ENCODE data around the gene GALK1.
A peak's percentile ranks its signal among the peaks of the same experiment; 100 is the strongest.

GALK1 gene

DNA sequence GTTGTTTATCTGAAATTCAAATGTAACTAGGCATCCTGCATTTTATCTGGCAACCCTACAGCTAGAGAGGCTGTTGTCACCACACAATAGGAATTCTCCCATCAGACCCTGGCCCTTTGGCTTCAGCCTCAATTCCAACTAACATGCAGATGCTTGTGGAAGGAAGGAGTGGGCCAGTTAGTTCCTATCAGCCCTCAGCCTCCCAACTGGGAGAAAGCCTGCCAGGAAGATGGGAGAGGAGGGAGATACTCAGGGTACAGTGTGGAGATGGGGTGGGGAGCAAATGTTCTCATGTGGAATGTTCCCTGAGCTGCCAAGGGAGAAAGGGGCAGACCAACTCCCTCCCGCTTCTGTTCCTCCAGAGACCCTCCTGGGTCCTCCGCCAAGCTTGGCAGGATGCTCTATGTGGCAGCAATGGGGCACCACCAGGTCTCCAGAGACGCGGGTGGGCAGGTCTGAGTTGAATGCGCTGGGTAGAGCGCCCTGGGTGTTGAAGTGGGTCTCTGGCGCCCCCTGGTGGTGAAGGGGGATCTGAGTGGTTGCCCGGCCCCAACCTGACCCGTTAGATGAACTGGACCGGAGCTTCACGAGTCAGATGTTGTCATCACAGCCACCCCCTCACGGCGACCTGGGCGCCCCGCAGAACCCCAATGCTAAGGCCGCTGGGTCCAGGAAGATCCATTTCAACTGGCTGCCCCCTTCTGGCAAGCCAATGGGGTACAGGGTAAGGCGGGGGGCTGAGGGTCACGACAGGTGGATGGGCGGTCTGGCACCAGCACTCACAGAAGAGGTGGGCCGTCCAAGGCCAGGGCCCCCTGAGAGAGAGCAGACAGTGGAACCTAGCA, 15.2 kb downstream of the GALK1 start:
- DNase-seq: peak; percentile 60 to 77

DNA sequence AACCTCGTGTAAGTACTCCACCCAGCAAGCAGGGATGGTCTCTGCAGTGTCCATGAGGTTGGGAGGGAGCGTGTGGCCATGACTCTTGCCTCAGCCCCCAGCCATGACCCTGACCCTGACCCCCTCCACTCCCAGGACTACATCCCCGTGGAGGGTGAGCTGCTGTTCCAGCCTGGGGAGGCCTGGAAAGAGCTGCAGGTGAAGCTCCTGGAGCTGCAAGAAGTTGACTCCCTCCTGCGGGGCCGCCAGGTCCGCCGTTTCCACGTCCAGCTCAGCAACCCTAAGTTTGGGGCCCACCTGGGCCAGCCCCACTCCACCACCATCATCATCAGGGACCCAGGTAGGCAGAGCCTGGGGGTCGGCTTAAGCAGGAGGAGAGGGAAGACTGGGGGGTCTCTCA, 16.3 kb downstream of the GALK1 start:
- DNase-seq: no peak

DNA sequence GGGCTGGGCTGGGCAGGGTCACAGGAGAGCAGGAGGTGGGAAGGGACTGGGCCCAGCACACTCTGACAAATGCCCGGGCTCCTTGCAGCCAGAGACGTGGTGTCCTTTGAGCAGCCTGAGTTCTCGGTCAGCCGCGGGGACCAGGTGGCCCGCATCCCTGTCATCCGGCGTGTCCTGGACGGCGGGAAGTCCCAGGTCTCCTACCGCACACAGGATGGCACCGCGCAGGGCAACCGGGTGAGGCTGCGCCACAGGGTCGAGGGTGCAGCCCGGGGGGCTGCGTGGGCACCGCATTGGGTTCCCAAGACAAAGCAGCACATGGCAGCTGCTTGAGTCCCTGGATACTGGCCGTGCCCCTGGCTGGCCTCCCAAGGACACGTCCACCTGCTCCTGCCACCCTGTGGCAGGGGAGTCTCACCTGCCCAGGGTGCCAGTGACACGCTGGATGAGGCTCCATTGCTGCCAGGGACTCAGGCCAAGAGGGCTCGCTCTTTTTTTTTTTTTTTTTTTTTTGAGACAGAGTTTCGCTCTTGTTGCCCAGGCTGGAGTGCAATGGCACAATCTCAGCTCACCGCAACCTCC, 21.3 kb downstream of the GALK1 start:
- DNase-seq: no peak

DNA sequence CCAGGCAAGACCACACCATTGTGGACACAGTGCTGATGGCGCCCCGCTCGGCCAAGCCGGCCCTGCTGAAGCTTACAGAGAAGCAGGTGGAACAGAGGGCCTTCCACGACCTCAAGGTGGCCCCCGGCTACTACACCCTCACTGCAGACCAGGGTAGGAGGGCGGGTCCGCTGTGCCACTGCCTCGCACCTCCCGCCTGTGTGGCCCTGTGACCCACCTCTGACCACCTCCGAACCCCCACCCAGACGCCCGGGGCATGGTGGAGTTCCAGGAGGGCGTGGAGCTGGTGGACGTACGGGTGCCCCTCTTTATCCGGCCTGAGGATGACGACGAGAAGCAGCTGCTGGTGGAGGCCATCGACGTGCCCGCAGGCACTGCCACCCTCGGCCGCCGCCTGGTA, 22.7 kb downstream of the GALK1 start:
- no peak for DNase-seq

DNA sequence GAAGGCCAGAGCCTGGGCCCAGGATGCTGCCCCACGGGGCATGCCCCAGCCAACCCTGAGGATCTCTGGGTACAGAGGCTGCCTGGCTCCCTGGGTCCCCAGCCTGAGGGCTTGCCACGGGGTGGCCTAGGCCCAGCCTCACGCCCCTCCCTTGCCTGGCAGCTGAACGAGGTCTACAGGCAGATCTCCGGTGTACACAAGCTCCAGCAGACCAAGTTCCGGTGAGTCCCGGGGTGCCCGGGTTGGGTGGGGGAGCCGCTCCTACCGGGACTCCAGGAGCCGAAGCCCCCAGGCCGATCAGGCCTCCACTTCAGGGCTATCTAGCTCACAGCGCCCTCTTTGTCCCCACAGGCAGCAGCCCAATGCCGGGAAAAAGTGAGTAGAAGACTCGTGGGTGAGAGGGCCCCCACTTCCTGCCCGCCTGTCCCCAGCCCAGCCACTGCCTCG, 24.3 kb downstream of the GALK1 start:
- DNase-seq: no peak

DNA sequence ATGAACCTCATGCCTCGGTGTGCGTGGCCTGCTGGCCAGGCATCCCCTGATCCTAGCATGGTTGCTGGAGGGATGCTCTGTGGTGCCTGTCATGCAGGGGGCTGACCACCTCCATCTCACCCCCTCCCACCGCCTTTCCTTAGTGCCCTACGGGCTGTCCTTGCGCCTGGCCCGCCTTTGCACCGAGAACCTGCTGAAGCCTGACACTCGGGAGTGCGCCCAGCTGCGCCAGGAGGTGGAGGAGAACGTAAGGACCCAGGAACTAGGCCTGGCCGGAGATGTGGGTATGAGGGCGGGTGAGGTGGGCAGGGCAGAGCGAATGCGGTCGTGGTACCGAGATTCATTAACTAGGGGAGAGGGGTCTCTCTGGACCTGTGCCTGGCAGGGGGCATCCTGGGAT, 24.8 kb downstream of the GALK1 start:
- no peak for DNase-seq

DNA sequence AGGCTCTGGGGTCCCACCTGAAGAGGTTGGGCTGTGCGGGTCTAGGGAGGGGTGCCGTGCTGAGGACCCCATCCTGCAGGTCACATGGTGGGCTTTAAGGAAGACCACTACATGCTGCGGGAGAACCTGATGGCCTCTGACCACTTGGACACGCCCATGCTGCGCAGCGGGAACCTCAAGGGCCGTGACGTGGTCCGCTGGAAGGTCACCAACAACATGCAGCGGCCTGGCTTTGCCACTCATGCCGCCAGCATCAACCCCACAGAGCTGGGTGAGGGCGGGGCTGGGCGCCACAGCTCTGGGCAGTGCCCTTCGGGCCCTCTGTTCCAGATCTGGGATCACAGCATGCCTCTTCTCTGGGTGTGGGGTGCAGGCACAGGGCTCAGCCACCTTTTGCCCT, 25.2 kb downstream of the GALK1 start:
- DNase-seq: no peak

DNA sequence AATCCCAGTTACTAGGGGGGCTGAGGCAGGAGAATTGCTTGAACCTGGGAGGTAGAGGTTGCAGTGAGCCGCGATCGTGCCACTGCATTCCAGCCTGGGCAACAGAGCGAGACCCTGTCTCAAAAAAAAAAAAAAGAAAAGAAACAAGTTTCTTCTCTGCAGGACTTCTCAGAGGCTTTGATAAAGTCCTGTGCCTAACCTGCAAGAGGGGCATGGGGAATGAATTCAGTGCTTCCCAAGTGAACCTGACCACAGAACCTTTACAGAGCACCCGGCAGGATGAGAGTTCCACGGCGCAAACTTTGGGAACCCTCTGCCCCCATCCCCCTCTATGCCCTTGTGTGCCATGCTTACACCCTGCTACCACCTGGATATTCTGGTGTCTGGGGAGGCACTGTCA, 25.8 kb downstream of the GALK1 start:
- no peak for DNase-seq

DNA sequence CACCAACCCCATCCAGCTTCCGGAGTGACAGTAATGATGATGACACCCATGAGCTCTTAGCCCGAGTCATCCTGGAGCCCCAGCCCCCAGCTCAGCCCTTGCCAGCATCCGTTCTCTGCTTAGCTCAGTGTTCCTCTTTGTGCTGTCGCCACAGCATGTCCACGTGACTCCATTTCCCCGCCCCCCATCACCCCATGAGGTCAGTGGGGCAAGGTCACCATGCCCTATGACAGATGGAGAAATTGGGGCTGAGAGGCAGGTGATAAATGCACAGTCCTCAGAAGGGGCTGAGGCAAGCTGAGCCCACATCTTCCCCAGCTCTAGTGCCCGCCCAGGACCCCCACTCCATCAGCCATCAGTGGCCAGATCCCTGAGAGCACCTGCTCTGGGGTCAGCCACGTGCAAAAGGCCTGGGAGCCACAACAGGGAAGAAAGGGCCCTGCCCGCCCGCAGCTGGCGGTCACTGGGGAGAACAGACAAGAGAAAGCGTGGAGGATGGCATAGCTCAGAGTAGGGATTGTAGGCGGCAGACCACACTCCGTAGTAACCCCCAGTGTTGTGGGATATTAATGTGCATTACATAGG, 26.7 kb downstream of the GALK1 start:
- DNase-seq: peak in 1 of 2 donors; percentile 15

DNA sequence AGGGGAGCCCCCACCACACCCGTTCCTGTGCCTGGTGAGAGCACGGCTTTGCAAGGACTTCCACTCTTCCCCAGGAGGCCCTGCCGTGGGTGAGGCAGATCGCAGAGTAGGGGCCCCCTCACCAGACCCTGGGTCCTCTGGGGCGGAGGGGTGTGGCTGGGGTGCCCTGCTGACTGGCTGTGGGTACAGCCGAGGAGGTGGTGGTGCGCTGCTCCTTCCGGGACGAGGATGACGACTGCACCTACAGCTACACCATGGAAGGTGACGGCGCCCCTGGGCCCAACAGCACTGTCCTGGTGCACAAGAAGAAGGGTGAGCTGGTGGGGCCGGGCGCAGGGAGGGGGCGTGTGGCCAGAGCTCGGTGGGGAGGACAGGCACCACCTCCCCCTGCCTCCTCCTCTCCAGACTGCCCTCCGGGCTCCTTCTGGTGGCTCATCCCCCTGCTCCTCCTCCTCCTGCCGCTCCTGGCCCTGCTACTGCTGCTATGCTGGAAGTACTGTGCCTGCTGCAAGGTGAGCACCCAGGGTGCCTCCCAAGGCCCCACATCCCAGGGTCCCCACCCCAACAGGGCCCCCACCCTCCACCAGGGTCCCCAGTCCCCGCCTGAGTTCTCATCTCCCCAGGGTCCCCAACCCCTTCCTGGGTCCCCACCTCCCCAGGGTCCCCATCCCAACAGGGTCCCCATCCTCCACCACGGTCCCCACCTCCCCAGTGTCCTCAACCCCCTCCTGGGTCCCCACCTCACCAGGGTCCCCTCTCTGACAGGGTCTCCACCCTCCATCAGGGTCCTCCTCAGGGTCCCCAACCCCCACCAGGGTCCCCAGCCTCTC, 27.6 kb downstream of the GALK1 start:
- DNase-seq: no peak

DNA sequence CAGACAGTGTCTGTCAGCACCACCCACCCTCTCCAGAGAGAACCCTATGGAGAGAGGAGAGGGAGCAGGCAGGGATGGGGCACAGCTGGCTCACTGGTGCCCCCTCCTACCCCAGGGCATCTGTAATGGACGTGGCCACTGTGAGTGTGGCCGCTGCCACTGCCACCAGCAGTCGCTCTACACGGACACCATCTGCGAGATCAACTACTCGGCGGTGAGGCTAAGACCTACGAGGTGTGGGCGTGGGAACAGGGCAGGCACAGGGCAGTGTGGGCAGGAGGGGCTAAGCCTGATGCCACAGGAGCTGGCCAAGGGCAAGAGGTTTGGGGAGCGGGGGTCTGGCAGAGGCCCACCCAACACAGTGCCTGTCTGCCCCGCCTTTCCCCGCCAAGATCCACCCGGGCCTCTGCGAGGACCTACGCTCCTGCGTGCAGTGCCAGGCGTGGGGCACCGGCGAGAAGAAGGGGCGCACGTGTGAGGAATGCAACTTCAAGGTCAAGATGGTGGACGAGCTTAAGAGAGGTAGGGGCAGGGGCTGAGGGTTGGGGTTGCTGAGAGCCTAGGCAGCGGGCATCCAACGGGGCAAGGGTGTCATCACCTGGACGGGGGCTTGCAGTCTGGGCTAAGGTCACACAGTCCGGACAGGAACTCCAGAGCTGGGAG, 28.7 kb downstream of the GALK1 start:
- no peak for DNase-seq

DNA sequence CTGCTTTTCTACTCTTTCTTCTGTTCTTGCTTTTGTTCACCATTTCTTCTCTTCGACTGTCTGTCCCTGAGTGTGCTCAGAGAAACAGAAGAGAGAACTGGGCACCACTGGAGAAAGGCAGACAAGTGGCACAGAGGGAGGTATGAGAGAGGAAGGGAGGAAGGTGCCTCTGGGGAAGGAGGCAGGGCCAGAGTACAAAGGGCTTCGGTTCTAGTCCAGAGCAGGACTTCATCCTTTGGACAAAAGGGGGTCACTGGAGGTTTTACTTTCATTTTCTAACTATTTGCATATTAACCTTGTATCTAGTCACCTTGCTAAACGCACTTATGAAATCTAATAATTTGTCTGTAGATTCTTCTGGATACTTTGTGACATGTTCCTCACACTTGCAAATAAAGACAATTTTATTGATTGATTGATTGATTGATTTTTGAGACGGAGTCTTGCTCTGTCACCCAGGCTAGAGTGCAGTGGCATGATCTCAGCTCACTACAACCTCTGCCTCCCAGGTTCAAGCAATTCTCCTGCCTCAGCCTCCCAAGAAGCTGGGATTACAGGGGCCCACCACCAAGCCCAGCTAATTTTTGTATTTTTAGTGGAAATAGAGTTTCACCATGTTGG, 30.2 kb downstream of the GALK1 start:
- no peak for DNase-seq

DNA sequence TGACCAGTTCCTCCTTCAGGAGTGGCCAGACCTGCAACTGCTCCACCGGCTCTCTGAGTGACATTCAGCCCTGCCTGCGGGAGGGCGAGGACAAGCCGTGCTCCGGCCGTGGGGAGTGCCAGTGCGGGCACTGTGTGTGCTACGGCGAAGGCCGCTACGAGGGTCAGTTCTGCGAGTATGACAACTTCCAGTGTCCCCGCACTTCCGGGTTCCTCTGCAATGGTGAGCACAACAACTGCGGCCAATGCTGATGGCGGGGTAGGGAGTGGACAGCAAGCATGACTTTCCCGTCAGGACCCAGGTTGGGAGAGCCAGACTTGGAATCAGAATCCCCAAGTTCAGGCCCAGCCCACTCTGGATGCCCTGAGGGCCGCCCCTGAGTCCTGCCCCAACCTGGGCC, 31.5 kb downstream of the GALK1 start:
- DNase-seq: no peak

DNA sequence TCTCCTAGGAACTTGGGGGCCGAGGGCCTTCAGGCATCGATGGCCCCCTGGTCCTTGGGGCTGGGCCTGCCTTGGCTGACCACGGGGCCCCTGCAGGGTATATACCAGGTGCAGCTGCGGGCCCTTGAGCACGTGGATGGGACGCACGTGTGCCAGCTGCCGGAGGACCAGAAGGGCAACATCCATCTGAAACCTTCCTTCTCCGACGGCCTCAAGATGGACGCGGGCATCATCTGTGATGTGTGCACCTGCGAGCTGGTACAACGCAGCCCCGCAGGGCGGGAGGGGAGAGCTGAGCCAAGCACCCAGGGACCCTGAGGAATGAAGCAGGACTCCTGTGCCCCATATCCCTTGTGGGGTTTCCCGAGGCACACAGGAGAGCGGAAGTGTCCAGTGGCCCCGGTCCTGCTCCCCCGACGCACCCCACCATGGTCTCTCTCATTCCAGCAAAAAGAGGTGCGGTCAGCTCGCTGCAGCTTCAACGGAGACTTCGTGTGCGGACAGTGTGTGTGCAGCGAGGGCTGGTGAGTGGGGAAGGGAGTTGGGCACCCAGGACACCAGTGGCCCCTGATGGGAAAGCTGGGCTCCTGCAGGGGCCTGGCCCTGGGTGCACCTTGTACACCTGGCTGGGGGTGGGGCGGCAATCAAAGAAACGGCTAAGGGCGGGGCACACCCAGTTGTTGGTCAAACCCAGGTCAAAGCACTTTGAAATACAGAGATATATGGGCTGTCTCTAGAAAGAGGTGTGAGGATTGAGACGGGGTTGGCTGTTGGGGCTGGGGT, 33.1 kb downstream of the GALK1 start:
- DNase-seq: no peak

DNA sequence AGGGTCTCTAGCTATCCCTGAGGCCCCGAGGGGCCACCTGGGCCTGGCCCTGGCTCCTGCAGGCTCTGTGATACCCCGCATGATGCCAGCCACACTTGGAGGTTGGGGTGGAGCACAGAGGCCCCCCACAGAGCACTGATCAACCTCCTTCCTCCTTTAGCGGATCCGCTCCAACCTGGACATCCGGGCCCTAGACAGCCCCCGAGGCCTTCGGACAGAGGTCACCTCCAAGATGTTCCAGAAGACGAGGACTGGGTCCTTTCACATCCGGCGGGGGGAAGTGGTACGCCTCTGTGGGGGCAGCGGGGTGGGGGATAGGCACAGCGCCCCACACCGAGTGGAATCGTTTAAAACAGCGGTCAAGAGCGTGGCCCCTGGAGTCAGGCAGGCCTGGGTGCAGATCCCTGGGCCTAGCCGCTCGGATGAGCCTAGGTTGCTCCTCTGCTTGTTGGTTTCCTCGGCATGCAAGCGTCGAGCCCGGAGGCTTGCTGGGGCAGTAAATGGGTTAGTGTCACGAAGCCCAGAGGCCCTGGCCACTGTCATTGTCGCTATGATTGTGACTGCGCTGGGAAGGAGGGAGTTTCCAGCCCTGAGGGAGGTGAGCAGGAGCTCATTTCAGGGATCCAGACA, 33.8 kb downstream of the GALK1 start:
- no peak for DNase-seq

DNA sequence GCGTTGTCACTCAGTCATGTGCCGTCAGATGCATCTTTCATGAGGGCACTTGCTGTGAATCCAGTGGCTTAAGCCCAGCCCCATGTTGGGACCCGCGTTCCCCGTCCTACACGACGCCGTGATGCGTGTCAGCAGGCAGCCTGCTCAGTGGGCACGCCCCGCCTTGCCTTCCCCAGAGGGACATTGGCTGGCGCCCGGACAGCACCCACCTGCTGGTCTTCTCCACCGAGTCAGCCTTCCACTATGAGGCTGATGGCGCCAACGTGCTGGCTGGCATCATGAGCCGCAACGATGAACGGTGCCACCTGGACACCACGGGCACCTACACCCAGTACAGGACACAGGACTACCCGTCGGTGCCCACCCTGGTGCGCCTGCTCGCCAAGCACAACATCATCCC, 34.9 kb downstream of the GALK1 start:
- no peak for DNase-seq

DNA sequence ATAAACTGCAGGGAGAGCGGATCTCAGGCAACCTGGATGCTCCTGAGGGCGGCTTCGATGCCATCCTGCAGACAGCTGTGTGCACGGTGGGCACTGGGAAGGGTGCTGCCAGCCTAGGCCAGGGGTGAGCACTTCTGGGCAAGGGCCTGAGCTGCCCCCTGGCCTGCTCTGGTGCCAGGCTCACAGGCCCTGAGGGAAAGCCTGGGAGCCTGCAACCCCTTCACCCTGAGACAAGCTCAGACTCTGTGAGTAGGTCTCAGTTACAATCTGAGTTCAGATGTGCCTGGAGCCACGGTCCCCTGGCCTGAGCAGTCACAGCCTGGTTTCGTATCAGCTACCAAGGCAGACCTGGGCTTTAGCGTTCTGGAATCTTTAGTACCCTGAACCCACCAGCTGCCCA, 35.6 kb downstream of the GALK1 start:
- DNase-seq: no peak

DNA sequence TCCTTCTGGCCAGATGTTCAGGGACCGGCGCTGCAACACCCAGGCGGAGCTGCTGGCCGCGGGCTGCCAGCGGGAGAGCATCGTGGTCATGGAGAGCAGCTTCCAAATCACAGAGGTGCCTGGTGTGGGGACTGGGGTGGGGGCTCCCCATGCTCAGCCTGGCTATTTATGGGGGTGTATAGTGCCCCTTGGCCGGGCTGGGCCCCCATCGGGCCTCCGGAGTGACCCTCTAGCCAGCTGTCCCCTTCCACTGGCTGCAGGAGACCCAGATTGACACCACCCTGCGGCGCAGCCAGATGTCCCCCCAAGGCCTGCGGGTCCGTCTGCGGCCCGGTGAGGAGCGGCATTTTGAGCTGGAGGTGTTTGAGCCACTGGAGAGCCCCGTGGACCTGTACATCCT, 37.6 kb downstream of the GALK1 start:
- DNase-seq: no peak

DNA sequence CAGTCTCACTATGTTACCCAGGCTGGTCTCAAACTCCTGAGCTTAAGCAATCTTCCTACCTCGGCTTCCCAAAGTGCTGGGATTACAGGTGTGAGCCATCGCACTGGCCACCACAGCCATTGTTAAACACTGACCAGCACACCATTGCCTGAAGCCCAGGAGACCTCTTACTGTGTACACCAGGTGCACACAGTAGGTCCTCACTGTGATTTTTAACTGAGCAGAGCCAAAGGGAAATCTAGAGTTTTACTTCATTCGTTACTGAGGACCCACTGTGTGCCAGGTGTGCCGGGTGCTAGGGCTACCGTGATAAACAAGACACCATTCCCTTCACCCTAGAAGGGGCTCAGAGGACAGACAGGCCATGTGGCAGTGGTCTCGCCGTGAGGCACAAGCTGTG, 39.5 kb downstream of the GALK1 start:
- DNase-seq: no peak

DNA sequence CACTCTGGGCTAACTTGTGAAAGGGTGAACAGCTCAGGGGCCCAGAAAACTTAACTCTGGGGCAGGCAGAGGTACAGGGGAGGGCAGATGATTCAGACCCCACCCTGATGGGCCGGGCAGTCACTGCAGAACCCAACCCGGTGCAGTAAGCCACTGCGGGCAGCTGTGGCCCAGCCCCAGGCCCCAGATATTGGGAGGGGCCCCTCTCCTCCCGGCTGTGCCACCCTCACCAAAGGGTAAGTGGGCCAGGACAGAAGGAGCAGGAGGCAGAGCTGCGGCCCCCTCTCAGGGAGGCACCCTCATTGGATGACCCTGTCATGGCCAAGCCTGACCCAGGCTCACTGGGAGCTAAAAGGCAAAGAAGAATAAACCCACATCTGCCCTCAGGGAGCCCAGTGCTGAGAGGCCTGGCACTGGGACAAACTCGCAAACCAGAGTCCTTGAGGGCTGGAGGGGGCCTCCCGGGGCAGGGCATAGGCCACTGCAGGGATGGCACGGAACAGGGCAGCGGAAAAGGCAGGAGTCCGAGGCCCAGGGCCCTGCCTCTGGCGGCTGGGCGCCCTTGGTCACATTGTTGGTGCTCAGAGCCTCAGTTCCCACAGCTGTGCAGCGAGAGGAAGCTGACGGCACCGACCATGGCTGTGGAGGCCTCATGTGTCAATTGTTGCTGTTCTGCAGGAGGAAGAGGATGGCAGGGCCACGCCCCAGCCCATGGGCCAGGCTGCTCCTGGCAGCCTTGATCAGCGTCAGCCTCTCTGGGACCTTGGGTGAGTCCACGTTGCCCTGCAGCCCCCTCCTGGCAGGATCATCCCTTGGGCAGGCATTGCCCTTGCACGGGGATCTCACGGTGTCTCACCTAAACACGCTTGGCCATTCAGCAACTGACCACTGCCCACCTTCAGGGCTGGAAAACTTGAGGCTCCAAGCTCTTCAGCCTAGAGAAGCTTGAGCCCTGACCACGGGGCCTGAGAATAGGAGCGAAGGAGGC, 40.7 kb downstream of the GALK1 start:
- no peak for DNase-seq
